Urinary bladder (tissue), 2 donors: ENCODE data around the gene TRNT1. TPM values are rescaled to one million over a fixed set of nuclear protein-coding genes. Genes with fewer than 3 reads are reported as not detected.

Experiments used
- polyA plus RNA-seq: library from polyadenylated mRNA; stranded (reverse); fragments of 200-250 nt; gene quantifications from one replicate; pipeline ENCODE4 v1.2.3, GENCODE V29; 2013
- small RNA-seq: library from RNA; depleted of rRNA; stranded (forward); fragments of <200 nt; gene quantifications from one replicate; pipeline ENCODE3, GENCODE V24; 2014
- total RNA-seq: library from RNA; depleted of rRNA; stranded (reverse); fragments of >200 nt; gene quantifications from one replicate; pipeline ENCODE4 v1.2.3, GENCODE V29; 2014
- donor health status: healthy.

The TRNT1 gene
- total and polyA plus RNA-seq, 2 donors, result 11.4 to 51.4 TPM

Small RNA genes lying within 50 kb of the gene (small RNA-seq; reads per million reads assigned to genes)
- not detected for gene RF00416

Other genes starting within 250 kb of the TRNT1 start
- gene IL5RA, start 16.6 kb upstream of the TRNT1 start, total RNA-seq, result 0.69 TPM
- gene IL5RA, start 16.6 kb upstream of the TRNT1 start, polyA plus RNA-seq, result 0.13 TPM
- 154 TPM for gene CRBN, start 52.8 kb downstream of the TRNT1 start, total RNA-seq
- gene CRBN, start 52.8 kb downstream of the TRNT1 start, polyA plus RNA-seq, result 36.7 TPM